Stimulated activated CD4-positive, alpha-beta T cell treated with anti-CD3 and anti-CD28 coated beads, Interleukin-2, amount 100 ng/mL, for 4 hours (primary cell): Measurements from ENCODE around the gene RNF126.
A peak's percentile ranks its signal among the peaks of the same experiment; 100 is the strongest.

Experiments used
- DNase-seq: peaks from one replicate; pipeline ENCODE4 v3.0.0-alpha.2; 2020; ENCODE audit warnings: low read depth

The RNF126 gene

DNA sequence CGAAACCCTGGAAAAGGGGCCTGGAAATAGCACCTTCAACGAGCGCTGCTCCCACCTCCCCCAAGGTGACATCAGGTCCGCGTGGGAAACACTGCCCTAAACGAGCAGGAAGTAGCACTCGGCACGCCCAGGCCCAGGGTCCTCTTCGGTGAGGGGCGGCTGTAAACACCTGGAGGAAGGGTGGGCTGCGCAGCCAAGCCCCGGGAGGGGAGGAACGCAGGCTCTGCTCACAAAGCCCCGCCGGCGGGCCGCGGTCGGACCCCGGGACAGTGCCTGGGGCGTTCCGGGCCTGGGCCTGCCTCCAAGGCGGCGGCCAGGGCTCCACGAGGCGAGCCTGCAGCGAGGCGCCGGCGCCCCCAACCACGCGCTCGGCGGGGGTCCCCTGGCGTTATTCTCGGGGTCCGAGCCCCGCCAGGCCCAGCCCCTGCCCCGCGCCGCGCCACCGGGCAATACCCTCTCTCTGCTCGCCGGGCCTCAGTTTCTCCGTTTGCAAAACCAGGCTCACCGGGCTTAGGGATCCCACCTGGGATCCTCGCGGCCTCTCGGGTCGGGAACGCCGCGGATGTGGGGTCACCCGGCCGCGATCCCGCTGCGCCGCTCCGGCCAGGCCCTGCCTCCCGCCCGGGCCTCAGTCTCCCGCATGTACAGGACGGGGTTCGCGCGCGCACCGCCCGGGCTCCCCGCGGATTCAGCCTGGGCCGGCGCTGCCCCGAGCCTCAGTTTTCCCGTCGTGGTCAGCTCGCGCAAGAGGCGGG, 630 bp downstream of the RNF126 start:
- DNase-seq: peak; percentile 75

DNA sequence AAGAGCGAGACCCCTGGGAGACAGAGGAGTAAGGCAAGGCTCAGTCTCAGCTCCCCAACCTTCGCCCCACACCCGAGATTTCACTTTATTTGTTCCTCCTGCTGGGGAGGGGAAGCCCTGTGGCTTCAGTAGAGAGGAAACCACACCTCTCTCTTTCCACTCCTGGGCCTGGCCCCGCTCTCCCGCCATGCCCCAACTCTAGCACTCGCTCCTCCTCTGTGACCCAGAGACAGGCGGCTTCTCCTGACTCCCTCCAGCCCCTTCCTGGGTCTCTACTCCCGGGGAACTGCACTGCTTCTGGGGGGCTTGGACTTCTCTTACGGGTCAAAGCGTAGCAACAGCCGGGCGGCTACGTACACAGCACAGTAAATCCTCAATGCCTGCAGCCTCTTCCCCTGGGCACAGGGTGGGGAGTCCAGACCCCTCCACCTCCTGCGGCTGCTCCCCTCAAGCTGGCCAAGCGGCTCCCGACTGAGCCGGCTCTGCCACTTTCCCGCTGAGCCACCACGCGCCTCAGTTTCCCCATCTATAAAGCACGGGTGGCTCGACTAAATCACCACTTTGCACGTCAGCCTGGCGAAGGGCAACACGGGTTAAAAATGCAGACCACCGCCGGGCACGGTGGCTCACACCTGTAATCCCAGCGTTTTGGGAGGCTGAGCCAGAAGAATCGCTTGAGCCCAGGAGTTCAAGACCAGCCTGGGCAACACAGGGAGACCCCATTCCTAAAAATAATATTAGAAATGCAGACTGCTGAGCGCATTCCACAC, 1.4 kb downstream of the RNF126 start:
- DNase-seq: peak; percentile 45

DNA sequence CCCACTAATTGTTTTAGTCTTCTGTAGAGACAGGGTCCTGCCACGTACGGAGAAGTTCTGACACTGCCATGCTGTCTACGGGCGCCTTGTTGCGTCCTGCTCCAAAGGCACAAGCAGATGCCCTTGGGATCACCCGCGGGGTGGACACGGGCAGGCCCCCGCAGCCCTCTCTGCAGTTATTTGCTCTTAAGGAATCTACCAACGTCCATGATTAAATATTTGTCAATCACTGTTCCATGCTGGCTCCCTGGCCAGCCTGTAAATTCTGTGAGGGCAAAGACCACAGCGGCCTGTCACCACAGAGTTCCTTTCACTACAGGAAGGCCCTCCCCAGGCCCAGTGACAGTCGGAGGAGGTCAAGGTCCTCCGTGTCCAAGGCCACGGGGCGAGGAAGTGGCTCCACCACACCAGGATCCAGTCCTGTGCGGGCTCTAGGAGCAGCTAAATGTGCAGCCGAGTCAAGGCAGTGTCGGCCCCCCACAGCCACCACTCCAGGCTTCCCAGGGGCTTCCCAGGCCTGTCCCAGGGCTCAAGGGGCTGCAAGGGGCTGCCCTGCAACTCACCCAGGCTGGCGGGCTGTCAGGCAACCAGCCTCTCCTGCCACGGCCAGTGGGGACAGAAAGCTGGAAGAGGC, 2.1 kb downstream of the RNF126 start:
- no peak for DNase-seq

DNA sequence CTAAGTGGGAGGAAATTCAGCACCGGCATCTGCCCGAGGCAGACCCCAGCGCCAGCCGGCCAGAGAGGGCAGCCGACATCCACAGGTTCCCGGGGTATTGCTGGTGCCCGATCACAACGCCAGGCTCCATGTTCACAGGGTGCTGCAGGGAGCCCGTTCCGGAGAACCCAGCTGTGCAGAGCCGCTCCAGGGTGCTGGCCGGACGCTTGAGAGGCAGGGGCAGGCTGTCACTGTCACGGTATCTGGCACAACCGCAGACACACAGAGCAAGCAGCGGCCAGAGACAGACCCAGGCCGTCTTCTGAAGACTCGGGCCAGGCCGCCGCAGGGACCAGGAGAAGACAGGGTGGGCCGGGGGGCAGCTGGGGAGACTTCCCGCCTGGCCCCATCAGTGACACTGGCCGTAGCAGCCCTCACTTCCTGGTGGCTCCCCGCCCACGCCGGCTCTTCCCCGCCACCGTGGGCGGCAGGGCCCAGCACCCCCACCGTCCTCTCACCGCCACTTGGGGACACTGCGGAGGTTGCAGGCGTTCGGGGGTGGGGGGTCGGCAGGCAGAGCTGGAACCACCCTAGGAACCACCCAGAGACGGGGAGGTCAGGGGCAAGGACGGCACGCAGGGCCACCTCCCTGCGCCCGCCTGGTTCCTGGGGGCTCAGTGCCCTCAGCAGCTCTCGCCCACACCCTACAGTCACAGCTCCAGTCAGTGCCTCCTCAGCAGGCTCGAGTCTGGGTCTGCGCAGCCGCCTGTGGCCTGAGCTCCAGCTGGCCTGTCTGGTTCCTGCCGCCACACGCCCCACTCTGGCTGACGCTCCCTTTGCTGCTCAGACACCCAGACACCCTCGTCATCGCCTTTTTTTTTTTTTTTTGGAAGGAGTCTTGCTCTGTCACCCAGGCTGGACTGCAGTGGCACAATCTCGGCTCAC, 3.8 kb downstream of the RNF126 start:
- DNase-seq: no peak

DNA sequence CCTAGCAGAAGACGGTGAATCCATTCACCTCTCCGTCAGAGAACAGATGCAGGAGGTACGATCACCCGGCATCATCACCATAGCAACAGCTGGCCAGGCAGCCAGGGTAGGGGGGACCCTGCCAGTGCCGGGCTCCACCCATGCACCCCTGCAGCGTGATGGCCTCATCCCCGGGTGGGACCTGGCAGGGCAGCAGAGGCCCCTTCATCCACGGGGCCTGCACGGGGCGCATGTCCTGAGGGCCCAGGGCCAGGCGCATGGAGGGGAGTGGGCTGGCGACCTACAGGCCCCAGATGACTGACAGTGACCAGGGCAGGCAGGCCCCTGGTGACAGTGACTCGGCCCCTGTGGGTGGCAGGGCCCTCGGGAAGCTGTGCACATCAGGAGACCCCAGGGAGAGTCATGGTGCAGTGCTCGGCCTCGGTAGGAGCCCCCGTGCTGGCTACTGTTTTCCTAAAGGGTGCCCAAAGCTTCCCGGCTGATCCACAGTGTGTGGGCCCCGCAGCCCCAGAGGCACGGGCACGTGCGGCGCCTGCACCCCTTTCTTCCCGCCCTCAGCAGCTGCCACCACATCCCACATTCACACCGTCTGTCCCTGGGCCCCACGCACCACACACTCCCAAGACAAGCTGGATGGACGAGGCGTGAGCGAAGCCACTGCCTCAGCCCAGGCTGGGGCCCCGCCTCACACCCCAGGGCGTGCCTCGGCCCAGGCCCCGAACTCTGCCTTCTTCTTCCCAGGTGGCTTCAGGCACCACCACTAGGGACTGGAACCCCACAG, 4.8 kb downstream of the RNF126 start:
- DNase-seq: no peak

DNA sequence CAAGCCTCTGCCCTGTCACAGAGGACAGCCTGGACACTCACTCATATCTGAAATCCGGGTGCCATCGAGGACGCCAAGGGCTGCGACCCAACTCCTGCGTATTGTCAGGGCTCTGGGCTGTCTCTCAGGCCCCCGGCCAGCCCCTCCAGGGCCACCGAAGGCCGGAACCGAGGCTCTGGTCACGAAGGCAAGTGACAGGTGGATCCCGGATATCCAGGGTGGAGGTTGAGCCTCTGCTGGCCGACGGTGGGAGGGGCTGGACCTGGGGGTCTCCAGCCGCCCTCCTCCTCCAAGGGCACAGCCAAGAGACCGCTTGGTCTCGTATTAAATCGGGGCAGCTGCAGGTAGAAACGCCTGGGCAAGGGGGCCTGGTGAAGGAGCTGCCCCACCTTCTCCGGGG, 5.4 kb downstream of the RNF126 start:
- no peak for DNase-seq

DNA sequence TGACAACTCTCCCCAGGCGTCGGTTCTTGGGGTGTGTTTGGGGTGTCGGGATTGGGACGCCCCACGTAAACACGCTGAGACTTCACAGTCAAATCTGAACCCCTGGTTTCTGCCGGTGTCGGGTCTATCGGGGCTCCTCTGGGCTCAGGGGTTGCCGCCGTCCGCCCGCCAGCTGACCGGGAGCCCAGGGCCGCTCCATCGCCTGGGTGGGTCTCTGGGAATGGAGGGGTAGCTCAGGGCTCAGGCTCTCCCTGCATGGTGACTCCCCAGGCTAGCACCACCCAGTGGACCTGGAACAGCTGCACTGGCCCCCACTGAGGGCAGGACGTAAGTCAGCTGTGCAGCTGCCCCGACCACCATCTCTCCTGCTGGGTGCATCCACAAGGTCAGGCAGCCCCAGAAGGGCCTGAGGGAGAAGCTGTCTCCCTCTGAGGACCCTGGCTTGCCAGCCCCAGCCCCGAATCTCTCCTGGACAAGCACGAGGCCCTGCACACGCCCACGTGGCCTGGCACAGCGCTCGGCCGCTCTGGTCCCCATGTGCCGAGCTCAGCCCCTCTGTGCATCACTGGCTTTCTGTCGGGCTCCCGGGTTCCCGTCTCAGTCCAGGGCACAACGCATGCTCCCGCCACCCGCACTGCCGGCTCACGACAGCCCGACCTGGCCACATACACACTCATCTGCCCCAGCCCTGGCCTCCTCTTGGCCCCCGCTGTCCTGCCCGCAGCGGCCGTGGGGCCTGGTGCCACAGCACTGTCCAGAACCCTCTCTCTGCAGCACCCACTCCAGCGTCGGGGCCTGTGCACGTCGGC, 6.1 kb downstream of the RNF126 start:
- no peak for DNase-seq

DNA sequence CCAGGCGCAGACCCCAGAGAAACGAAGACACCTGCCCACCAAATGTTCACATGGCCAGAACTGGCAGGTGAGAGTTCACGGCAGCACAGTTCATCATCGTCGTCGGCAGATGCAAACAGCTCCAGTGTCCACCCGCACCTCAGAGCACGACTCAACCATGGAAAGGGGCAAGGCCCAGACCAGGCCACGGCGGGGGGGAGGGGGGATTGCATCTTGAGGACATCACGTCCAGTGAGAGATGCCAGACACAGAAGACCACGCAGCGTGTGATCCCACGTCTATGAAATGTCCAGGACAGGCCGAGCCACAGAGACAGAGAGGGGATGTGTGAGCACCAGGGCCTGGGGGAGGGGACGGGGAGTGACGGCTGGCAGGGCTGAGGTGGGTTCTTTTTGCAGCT, 7.3 kb downstream of the RNF126 start:
- DNase-seq: no peak

DNA sequence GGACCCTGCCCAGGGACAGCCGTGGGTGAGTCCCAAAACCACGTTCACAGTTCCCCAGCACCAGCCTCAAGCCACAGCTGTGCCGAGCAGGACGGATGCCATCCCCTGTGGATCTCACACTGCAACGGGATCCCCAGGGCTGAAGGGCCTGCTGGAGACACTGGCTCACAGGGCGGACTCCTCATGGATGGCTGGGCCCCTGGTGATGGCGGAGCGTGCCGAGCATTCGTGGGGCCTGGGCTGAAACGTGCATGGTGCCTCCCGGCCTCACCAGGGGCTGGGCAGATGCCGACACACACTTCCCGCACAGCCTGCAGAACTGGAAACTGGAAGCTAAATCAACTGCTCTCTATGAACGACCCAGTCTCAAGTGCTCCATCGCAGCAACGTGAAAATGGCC, 9.6 kb downstream of the RNF126 start:
- no peak for DNase-seq

DNA sequence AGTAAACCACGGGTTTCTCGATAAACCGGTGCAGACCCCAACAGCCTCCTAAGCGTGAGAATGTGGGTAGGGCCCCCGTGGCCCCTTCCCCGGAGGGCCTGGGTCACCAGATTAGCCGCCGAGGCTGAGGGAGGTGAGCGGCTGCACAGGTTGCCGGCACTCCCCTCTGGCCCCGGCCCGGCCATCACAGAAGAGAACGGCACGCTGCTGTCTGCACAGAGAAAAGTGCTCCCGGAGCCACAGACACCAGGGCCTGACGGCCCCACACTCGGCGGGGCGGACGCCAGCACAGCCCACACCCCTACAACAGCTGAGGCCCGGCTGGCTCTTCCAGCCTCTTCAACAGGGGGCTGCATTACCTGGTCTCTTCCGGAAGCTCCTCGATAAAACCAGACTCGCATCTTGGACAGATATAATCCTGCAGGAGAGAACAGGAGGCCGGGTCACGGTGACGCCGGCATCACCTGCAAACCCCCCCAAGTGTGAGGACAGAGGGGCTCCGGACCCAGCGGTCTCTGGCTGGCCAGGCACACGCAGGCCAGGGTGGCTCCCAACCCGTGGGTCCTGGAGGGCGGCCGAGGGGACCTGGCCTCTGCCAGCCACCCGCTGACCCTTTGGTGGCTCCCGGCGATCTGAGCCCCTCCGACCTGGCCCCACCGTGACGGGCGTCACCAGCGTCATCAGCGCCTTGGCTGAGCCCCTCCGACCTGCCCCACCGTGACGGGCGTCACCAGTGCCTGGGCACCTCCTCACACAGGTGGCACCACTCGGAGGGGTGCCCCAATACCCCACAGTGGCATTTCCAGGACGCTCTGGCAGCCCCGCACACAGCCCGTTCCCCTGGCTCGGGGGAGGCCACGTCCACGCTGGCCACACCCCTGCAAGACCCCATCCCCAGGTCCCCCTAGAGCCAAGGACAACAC, 10.3 kb downstream of the RNF126 start:
- no peak for DNase-seq

DNA sequence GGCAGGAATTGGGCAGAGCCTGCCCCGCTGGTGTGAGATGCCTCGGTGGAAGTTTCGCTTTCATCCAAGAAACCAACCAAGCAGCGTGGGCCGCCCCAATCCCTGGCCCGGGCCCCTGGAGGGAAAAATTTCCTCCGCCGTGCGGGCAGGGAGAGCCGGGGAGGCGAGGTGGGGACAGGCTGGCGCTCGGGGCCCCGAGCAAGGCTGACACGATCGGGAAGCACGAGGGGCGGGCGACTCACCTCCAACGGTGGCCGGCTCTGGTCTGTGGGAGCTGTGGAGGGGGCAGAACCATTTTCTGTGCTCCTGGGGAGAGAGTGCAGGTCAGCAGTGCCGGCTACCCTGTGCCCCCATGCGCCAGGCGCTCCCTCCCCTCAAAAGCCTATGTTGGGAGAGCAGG, 11.0 kb downstream of the RNF126 start:
- DNase-seq: no peak

DNA sequence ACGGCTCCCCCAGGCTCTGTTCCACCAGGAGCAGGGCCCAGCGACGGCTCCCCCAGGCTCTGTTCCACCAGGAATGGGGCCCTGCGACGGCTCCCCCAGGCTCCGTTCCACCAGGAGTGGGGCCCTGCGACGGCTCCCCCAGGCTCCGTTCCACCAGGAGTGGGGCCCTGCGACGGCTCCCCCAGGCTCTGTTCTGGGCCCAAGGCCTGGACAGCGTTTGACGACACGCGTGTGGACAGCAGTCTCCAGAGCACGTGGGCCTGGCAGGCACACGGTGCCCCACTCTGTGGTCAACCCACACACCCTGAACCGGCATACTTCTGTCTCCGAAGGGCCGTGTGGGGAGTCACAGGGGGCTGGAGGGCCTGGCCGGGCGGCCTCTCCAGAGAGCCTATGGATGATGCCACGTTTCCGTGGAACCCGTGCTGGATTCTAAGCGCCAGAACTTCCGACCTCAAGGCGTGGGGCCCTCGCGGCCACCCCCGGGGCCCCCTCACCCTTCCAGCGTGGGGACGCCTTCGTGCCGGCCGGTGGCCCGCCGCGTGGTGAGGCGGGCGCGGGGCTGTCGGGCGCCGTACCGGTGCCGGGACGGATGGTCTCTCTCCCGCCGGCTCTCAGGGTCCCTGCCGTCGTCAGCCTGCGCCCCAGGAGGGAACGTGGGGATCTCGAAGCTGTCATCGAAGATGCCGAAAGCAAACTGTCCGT, 11.7 kb downstream of the RNF126 start:
- no peak for DNase-seq

DNA sequence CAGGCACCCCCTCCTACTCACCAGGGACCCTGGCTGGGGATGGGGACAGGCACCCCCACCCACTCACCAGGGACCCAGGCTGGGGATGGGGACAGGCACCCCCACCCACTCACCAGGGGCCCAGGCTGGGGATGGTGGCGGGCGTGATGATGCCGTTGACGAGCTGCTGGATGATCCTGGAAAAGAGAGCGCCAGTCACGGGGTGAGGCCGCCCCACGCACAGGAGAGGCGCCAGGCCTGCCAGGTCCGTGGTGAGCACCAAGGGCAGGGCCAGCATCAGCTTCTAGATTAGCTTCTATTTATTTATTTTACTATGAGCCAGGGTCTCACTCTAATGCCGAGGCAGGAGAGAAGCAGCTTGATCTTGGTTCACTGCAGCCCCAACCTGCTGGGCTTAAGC, 12.9 kb downstream of the RNF126 start:
- no peak for DNase-seq

DNA sequence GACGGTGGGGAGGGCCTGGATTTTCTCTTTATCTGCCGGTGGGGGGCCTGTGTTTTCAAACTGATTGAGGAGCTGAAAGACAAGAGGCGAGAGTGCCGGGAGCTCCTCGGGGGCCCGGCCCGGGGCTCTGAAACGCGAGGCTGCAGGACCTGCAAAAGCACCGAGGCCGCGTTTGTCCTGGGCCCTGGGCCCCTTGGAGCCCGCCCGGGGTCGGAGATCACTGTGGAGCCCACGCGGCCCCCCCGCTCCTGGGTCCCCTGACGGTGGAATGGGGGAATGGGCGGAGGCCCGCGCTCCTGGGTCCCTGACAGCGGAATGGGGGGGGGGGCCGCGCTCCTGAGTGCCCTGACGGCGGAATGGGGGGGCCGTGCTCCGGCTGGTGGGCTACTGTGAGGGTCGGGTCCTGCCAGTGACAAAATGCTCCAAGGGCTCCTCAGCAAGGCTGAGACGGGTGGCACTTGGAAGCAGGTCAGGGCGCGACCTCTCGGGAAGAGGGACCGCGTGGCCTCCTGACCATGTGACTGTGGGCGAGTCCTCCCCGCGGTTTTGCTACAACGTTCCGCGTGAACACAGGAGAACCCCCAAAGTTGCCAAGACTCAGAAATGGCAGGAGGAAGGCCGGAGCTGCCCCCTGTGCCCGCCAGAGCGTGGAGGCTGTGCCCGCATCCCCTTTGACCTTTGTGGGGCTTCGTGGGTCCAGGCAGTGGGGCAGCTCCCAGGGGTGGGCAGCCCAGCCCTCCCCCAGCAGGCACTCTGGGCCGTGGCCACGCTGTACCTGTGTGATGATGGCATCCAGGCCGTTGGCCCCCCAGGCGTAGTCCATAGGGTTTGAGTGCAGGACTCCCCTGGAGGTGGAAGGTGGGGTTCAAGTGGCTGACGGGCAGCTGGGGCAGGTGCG, 13.9 kb downstream of the RNF126 start:
- DNase-seq: no peak

DNA sequence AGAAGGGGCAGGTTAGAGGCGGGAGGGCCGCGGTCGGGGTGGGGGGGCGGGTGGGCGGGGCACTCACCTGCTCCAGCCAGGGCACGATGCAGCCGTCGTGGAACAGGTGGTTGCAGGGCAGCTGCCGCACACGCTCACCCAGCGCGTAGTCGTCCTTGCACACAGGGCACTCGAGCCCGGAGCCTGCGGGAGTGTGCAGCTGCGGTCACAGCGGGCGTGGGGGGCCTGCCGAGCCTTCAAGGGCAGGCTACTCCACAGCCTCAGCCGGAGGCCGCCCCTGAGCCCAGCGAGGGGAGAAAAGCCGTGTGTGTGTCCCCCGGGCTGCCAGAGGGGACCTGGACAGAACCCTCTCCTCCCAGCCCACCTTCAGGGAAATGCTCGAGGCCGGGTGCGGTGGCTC, 14.7 kb downstream of the RNF126 start:
- DNase-seq: no peak

DNA sequence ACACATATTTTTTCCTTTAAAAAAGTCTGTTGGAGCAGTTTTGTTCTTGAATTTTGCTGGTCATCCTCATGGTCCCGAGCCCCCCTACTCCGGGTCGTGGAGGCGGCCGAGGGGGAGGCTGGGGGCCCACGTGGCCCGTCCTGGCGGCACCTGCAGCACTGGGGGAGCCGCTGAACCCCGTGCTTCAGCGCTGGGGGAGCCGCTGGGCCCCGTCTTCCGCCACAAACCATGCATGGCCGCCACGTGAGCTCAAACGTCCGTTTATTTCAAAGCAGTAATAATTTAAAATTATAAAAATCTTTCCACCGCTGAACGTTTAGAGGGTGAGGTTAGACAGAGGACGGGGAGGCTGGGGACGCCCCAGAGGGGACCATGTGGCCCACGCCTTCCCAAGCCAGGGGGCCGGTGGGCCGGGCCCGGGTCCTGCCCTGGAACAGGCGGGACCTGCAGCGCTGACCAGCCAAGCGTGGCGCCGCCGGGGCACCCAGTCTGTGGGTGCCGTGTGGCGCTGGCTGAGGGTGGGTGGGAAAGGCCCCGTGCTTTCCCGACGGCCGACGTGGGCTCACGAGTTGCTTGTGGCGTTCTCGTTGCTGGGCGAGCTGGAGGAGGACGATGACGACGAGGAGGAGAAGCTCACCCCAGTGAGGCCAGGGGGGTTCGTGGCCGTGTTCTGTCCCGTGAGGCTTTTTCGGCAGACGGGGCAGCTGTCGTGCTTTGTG, 15.3 kb downstream of the RNF126 start:
- no peak for DNase-seq
